ENCODE results near the gene PPARA.

PPARA gene

DNA sequence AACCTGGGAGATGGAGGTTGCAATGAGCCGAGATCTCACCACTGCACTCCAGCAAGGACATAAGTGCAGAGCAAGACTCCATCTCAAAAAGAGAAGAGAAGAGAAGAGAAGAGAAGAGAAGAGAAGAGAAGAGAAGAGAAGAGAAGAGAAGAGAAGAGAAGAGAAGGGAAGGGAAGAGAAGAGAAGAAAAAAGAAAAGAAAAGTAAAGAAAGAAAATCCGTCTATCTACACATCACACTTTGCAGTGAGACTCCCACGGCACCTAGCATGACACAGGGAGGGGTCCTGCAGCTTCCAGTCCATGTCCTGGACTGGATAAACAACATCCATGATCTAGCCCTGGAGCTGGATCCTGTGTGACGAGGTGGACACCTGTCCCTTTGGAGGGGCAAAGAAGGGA is 4.0 kb upstream of the PPARA start:
- no peak for DNase-seq

DNA sequence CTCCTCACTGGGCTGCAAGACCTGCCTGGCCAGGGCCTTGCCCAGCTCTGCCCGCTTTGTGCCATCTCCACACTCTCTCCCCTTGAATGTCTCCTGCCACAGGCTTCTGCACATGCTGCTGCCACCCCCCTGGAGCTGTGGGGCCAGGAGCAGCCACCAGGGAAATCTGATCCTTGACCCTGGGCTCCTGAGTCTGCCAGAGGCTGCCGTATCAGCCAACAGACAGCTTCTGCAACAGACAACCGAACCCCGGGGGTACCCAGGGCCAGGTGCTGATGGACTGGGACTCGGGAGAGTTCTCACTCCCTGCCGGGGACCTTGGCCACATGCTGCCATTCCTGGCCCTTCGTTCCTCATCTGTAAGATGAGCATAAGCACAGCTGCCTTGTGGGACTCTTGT is 3.3 kb upstream of the PPARA start:
- DNase-seq: no peak

DNA sequence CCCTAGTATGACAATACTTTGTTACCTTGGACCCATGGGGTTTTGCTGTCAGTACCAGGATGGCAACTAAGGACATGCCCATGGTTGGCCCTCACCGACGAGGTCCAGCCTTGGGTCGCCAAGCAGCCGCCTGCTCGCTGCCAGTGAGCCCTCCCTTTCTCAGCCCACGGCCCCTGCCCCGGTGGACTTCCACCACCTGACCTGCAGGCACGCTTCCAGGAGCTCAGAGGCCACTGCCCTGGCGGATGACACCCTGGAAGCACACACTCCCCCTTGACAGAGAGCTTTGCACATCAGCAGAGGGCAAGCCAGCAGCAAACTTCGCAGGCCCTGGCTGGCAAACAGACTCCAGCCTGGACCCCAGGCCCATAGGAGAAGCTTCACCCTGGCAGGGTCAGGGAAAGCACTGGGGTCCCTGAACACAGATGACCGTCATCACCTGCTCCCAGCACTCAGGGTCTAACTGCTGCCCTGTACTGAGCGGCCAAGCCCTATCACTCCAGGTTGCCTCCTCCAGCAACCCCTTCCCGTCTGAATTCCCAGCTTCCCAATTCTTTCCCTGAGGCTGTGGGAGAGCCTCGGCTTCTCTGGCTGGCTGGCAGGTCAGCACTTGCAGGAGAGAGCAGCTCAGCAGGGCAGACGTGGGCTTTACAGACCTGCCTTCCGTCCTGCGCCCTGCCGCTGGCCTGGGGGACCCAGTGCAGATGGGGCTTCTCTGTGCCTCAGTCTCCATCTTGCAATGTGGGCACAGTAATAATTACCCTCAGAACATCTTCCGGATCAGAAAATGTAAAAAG is 2.7 kb upstream of the PPARA start:
- no peak for DNase-seq

DNA sequence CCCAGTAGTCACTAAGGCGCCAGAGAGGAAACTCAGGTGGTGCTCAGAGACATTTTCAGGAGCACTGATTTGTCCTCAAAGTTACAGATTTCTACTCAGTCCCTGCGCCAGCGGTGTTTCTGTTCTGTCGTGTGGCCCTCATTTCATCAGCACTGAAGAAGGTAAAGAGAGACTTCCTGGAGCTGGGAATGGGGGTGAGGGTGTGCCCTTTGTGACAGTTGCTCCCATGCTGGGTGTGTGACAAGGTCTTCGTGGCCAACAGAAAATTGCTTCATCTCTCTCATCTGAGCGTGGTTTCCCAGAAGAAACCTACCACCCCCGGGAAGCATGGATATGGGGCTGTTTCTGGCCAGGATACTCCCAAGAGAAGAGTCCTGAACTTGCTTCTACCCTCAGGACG is 2.0 kb upstream of the PPARA start:
- no peak for DNase-seq

DNA sequence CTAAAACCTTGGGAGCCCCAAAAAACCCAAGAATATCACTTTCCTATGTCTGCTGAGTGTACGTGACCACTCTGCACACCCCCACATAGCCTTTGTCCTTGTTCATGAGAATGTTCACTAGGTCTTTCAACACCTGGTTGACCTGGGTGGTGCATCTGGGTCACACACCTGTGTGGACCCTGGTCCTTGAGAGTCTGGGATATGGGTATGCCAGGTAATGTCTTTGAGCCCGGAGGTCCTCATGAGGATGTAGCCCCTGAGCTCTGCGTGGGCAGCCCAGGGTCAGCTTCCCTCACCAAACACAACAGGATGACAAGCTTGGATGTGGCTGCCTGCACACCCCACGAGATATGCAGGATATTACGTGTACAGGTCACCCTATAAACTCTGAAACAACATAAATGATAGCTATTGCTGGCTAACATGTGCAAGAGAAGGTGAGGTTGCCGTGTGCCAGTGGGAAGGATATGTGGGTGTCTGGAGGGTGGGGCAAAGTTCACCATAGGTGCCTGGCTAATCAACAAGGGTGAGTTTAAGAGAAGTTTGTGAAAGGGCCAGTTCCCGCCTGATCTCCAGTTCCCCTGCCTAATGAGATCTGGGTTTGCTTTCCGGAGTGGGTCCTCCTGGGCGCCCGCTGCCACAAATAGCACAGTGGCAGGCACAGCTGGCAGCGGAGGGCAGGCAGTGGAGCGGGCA is 1.4 kb upstream of the PPARA start:
- DNase-seq: no peak

DNA sequence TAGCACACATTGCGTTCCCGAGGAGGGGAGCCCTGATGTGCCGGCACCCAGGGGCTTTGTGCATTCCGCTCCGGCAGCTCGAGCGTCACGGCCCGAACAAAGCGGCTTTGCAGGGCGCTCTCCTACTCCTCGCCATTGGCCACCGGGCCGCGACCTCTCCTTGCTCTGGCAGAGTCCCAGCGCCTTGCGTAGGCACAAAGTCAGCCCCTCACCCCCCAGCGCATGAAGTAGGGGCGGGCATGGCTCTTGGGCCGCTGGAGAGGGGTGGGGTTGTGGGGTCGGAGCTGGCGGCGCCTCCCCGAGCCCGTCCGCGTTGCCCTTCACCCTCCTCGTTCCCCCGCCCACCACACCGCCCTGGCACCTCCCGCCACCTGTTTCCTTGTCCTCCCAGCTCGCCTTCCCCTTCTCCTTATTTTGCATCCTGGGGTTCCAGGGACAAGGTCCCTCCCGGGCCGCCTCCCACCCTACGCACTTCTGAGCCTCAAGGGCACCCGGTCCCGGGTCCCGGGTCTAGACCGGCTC is 753 bp upstream of the PPARA start:
- DNase-seq: no peak

DNA sequence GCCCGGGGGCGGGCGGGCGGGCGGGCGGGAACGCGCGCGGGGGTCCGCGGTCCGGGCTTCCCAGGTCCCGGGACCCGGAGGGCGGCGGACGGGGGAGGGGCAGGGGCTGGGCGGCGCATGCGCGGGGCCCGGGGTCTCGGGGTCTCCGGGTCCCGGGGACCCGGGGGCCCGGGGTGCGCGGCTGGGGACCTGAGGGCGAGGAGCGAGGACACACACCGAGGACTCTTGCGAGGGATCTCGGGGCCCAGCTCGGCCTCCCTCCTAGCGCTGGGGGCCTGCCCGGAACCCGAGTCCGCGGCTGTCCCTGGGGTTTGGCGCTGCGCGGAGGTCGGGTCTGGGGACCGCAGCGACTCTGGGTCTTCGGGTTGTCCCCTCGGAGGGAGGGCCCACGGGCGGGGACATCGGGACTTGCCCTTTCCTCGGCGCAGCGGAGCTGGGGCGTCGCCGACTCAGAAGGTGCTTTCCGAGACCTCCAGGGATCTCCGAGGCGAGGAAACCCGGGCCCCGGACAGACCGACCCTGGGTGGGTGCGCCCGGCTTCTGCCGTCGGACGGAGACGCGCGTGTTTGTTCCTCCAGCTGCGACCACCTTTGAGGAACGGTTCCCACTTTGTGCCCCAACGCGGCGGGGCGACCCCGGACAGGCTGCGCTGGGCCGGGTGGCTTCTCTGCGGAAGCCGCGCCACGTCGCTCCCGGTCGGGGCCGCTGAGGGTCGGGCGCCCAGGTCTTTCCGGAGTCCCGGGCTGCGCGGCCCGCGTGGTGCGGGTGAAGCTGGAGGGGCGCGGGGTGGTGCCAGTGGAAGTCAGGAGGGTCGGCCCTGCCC is 540 bp downstream of the PPARA start:
- no peak for DNase-seq

DNA sequence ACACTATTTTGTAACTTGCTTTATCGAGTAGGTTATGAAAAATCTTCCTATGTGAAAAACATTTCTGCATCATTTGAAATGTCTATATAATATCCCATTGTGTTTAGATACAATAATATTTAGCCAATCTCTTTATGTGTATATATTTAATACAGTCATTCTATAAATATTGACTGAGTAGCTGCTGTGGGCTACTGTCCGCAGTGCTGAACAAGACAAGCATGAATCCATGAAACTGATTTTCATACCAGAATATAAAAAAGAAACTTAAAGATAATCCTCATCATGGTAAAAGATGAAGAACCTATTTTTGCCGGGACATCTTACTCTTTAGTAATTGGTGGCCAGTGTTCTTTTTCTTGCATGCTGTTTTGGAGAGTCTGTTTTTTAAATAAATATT is 3.6 kb downstream of the PPARA start:
- DNase-seq: no peak

DNA sequence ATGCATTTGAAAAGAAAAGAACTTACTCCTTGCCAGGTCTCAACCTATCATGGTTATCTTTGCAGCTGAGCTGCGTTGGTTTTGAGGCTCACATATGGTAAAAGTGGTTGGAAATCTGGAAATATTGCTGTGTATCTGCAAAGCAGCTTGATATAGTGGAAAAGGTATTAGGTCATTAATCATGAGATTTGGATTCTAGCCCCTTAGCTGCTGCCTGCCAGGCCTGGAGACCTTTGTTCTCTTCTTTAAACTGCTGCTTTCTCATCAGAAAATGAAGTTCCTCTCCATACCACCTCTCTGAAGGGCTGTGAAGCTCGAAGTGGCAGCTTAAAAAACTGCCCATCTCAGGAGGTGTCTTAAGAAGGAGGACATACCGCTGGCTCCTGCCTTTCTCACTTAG is 5.7 kb downstream of the PPARA start:
- DNase-seq: no peak

DNA sequence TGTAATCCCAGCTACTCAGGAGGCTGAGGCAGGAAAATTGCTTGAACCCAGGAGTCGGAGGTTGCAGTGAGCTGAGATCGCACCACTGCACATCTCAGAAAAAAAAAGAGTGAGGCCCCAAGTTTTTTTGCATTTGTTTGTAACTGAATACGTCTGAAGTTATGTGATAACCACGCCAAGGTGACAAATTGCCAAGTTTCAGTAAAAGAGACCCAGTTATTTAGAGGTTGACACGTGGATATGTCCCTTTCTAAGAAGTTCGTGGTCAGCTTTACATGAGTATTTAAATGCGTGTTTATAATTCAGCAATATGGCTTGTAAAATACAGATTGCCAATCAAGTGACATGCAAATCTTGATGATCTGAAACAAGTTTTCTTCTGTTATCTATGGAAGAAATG is 8.0 kb downstream of the PPARA start:
- DNase-seq: no peak

DNA sequence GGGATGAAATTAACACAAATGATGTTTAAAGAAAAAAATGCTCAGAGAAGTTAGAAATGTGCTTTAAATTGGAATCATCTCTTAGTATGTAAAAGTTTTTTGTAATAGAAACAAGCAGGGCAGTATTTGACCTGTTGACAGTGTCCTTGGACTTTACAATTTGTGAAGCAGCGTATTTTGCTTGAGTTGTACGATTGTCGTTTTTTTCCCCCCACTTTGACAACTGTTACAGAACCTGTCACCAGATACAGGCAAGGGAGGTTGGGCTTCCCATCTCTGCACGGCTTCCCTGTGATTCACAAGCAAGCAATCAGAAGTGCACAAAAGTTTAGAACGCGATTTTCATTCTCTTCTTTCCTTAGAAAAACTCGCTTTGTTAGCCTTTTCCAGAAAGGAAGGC is 8.9 kb downstream of the PPARA start:
- DNase-seq: no peak

DNA sequence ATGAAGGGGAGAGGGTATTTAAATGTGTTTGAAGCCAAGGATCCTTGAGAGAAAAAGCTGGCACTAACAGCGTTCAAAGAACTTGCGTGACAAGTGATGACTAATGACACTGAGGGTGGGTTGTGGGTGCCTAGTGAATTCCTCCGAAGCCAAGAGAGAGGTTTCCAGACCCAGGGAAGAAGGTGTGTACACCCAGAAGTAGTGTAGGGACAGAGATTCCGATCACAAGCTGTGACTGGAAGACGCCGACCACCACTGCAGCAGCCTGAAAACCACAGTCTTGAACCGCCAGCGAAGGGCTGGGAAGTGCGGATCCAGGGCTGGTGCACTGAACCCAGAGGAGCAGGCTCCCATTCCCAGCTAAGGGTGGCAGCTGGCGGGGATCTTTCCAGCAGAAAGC is 9.5 kb downstream of the PPARA start:
- DNase-seq: no peak

DNA sequence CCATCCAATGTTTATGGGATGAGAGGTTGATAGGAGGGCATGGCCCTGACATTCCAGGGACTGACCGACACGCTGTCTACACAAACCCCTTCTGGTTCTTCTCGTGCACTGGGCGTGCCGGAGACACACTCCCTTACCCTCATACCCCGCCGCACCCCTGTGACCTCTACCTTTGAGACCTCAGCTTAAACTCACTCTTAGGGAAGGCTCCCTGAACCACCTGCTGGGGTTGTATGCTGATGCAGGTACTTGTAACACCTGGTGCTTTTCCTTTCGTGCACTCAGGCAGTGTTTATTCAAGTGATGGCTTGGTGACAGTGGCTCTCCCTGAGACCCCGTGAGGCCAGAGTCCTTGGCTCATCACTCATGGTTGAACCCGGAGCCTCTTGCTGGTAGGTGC is 12.0 kb downstream of the PPARA start:
- DNase-seq: no peak

DNA sequence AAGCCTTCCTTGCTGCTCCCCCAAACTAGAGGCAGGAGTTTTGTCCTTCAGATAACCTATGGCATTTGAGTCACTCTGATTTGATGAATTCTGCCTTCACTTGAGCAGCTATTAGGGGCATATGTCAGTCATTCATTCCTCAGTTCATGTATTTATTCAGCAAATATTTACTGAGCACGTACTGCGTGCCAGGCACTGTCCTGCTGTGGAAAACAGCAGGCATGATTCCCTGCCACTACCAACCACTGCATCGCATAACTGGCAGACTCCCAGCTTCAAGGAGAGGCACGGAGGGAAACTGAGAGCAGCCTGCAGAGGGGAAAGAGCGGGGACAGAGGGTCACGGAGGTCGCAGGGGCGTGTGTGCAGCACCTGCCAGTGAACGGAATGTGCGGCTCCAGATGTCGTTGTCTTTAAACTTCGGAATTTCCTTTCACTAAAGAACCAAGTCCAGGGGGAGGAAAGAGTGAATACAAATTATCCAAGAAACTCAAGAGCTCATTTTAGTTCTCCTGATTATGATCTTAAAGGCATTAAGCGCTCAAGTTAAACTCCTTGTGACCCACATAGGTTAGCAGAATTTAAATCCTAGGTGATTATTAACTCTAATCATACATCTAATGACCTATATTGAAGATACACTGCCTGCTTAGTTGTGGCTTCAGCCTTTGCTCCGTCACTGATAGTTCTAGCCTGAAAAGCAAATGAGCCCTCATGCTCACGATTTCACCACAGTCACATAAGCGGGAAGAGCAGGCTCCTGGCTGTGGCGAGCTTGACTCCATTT is 12.6 kb downstream of the PPARA start:
- no peak for DNase-seq

DNA sequence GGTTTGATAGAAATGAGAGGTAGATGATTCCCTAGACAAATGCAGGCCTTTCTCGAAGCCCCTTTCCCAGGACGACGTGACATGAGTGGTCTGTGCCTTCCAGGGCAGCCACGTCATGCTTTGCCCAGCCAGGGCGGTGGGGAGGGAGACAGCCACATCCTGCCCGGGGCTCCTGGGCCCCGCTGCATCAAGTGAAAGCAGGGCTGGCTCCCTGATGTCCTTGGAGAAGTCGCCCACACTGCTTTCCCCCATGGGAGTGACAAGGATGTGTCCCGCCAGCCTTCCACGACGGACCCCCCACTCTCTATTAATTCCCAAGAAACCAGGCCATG is 13.2 kb downstream of the PPARA start:
- no peak for DNase-seq

DNA sequence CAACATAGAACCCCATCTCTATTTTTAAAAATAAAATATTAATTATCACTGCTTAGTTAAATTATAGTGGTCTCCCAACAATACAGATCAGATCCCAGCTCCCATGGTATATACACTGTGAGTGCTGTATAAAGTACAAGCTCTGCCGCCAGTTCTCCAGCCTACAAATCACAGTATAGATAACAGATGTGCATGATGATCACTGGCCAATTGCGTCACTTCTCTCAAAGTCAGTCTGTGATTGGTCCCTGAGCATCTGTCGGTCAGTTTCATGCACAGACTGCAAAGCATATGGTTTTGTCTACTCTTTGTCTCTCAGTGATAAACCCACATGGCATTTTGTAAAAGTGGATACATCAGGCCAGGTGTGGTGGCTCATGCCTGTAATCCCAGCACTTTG is 15.7 kb downstream of the PPARA start:
- DNase-seq: no peak

DNA sequence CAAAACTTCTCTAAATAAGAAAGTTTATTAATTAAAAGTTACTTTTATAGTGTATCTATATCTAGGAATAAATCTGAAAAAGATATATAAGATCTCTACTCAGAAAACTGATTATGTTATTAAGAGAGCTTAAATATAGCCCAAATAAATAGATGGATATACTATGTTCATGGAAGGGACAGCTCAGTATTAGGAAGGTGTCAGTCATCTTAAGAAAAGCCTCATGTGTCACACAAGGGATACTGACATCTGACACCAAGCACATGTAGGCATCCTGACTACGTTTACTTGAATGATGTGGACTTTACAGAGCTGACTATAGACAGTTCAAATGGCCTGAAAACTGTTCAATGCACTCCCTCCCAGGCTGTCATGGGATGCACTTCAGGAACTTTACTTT is 19.3 kb downstream of the PPARA start:
- DNase-seq: no peak

DNA sequence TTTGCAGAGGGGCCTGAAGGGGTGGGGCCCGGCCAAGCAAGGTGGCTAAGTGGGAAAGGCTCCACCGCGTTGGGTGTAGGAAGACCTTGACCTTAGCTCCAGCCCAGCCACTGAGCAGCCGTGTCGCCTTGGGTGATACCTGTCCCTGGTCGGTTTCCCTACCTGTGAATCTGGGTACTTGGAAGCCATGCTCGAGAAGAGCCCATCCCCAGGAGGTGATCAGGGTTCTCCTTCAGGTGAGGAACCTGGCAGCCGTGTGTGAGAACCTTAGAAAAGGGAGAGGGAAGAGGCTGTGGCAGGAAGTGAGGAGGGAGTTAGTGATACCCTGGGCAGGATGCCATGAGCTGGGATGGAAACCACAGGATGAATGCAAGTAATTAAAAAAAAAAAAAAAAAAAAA is 21.6 kb downstream of the PPARA start:
- DNase-seq: no peak

DNA sequence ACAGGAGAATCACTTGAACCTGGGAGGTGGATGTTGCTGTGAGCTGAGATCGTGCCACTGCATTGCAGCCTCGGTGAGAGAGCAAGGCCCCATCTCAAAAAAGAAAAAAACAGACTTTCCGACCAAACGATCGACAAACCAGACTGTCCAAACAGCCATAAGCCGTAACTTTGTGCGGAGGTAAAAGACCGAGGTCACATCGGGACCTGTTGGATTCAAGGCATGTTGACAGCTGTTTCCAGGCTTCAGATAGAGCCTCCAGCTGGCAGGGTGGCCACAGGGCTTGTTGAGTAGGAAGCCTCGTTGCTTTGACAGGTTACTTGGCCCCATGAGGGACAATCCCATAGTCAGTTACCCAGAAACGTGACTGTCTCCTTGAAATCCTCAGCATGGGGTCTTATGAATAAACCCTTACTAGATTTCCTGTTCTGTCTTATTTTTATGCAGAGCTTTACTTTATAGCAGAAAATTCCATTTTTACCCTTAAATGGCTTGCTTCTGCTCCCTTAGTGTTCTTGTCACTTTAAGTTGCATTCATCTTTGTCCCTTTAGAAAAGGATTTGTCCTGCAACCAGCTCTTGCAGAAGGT is 22.3 kb downstream of the PPARA start:
- no peak for DNase-seq

DNA sequence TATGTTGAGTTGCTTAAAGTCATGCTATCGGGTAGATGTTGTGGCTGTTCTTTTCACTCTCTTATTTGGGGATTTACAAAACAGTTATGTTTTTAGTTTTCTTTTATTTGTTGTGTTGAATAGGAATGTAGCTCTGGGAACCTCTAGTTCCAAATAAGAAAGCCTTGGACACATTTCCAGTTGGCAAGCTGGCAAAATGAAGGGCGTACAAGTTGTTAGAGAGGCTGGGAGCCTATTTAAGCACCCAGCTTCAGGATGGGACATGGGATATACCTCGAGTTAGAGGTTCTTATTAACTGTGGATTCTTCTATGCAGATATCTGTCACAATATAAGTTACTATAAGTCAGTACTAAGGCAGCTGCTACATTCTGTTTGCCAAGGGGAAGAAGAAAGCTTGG is 22.8 kb downstream of the PPARA start:
- no peak for DNase-seq

DNA sequence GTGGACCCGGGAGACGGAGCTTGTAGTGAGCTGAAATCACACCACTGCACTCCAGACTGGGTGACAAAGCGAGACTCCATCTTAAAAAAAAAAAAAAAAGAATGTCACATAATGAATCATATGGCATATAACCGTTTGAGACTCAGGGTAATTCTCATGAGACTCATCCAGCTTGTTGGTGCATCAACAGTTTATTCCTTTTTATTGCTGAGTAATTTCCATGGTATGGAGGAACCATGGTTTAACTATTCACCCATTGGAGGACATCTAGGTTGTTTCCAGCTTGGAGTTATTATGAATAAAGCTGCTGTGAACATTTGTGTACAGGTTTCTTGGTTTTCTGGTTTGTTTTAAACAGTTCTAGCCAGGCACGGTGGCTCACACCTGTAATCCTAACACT is 25.3 kb downstream of the PPARA start:
- DNase-seq: no peak

DNA sequence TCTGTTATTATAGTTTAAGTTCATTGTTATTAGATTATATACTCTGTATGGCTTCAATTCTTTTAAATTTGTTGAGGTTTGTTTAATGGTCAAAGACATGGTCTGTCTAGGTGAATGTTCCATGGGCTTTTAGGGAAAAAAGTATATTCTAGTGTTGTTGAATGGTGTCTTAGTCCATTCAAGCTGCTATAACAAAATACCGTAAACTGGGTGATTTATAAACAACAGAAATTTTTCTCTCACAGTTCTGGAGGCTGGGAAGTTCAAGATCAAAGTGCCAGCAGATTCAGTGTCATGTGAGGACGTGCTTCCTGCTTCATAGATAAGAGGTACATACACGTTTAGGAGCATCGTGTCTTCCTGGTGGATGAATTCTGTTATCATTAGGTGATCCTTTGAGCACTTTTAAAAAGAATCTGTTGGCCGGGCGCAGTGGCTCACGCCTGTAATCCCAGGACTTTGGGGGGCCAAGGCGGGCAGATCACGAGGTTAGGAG is 26.2 kb downstream of the PPARA start:
- DNase-seq: no peak

Data from MV-4-11 (cell line).